Stimulated activated CD8-positive, alpha-beta memory T cell treated with anti-CD3 and anti-CD28 coated beads, Interleukin-7, amount 100 ng/mL, for 48 hours (primary cell): ENCODE data around the gene LIPM.

ENCODE experiments used
- DNase-seq, 2 donors: peaks; one replicate each; pipeline ENCODE4 v3.0.0-alpha.2; 2020; ENCODE audit warnings: low read depth in 1 of 2; ENCODE audit errors: extremely low read depth in 1 of 2

The LIPM gene

DNA sequence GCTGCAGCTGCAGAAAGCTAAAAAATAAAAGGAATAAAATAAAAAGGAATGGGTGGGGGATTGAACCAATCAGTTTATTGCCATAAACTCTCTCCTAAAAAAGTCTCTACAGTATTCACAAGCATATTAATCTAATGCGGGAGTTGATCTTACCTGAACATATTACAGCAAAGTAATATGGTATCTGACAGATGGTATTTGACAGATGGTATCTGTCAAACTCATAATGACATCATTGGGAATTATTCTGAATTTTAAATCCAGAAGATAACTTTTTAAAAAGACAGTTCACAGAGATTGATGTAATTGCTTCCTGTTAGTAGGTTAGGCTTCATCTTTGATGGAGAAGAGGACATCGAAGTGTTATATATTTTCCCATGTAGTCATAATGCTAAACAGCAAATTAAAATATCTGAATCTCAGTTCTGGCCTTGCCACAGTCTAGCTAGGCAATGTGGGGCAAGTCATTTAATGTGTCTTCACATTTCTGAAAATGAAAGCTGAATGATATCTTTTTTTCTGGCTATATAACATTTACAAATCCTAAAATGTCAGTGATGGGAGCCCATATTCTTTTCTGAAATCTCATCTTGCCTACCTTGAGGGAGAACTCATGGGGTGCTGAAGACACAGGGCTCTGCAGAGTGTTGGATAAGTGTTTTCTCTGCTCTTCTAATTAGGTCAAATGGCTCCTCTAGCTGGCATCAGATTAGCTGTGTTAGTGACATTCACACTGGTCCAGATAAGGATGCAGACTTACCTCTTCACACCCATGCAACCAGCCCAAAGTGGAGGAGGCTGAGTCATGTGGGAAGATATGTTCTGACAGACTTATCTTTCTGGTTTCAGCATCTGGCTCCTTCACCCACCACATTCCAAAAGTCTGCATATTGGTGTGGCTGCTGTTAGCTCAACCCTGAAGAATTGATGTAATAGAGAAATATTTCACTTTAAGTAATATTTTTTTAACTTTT is 2.1 kb upstream of the LIPM start:
- peak in 1 of 2 donors; percentile 34 for DNase-seq

DNA sequence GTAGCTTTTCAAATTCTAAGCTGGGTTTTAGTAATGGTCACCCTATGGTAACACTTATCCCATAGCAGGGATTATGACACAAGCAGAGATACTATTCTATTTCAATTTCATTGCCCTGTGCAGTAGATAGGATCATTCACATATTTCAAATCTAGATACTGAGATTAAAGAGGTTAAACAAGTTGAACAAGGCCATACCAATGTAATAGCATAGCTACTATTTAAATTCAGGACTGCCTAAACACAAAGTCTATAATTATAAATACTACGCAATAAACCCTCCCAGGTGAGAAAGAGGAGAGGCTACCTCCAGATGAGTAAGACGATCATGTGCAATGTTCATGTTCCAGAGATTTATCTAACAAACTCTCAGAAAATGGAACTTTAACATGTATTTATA is 1.1 kb downstream of the LIPM start:
- DNase-seq = no peak

GRCh38 chr10:88804083-88804812 is 1.7 kb downstream of the LIPM start:
- DNase-seq = no peak

GRCh38 chr10:88805361-88805760 is 2.8 kb downstream of the LIPM start:
- DNase-seq = no peak

DNA sequence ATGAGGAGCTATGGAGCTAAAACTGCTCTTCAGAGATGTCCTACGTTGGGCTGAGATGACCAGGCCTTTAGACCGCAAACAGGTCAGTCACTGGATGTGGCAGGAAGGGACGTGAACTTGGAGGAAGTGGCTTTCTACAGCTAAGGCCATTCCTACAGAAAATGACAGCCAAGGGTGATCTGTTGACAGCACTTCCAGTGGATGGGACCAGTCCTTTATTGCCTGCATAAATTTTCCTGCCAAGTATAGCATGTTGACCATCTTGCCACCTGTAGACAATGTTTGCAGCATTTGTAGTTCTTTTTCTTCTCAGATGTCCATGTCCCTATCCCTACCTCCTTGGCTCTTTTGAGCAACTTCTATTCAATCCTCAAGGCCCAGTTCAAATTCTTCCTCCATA is 3.4 kb downstream of the LIPM start:
- DNase-seq = no peak

DNA sequence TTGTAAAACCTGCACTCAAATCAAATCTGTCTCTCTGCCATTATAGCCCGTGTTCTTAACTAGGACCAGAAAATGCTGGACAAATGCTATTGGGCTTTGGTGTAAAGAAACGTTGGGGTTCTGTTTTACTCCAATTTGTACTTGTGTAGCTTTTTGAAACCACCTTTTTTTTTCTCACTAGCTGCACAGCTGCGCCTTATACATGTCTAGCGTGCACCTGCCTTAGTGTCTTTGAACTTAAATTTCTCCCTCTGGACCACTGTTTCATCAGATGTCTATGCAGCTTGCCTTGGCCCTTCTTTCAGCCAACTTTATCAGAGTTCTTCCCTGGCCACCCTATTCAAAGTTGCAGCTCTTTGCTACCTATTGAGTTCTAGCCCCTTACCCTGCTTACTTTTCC is 7.1 kb downstream of the LIPM start:
- no peak for DNase-seq

DNA sequence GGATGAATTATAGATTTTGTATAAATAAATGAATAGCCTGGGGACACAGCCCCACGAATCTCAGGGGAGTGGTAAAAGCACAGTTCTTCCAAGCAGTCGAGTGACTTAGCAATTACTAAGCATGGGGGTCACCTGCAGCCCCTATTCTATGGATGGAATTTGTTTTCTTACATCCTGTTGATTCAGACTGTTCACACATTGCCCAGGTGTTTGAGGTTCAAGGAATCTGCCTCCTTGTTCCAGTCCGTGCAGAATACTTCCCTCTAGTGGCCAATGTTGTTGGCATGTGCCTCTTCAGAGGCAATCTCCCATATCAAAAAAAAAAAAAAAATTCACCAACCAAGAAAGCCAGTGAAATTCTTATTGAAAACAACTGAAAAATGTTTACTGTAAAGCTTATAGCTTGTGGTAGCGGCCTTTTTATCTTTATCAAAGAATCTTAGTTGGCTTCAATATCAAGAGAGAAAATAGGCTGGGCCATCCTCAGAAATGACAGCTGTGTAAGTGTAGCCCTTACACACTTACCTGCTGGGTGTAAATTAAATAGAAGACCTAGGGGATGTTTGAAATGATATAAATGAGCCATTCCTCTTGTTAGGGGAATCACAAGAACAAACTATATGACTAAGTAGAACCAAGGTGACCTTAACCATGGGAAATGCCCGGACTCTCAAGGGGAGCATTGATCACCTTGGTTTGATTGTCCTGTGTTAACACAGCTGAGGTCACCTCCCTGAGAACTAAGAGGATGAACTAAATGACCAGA is 7.8 kb downstream of the LIPM start:
- DNase-seq = no peak

GRCh38 chr10:88813200-88813599 is 10.7 kb downstream of the LIPM start:
- no peak for DNase-seq

DNA sequence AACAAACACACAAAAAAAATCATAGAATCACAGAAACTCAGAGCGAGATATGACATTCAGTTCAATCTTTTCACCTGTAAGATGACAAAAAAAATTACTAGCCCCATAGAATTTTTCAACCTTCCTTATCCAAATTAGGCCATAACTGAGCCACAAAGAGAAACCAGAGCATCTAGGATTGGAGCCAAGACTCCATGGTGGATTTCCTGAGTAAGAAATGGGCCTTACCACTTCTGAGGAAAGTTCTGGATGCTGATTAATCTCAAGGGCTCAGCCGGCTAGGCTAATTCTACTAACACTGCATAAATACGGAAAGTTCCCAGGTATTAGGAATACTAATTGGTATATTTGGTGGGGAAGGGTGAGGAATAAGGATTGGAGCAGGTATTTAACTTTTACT is 16.8 kb downstream of the LIPM start:
- DNase-seq = no peak

GRCh38 chr10:88820748-88821401 is 18.3 kb downstream of the LIPM start:
- DNase-seq = no peak

GRCh38 chr10:88826388-88826787 is 23.9 kb downstream of the LIPM start:
- no peak for DNase-seq

DNA sequence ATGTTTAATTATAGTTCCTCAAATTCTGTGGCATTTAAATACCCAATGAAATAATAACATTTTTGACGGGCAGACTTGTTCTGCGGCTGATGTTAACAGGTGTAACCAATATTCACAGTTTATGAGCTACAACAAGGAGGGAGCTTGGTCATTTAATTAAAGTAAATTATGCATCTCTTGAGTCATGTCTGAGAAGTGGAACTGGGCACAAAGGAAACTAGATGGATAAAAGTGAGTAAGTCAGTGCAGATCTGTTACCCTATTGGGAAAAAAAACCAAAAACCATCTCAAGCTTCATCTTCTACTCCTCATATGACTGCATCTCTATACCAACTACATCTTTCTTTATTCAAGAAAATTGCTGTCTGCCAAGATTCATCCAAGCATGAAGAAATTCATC is 25.1 kb downstream of the LIPM start:
- DNase-seq = no peak

DNA sequence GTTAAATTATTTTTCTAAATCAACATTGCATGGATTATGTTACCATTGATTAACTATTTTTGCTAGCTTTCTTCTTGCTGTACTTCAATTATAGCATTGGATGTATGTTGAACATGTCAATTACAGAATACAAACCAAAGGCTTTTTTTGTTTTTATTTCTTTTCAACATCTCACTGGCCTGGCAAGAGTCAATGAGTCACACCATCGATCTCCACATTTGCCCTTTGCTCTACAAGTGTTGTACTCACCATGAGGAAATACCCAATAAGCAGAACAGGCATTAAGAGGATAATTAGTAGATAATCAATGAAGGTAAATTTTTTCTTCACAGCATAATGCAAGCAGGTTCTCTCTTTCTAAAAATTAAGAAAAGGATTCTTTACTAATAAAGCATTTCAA is 25.8 kb downstream of the LIPM start:
- DNase-seq = no peak

DNA sequence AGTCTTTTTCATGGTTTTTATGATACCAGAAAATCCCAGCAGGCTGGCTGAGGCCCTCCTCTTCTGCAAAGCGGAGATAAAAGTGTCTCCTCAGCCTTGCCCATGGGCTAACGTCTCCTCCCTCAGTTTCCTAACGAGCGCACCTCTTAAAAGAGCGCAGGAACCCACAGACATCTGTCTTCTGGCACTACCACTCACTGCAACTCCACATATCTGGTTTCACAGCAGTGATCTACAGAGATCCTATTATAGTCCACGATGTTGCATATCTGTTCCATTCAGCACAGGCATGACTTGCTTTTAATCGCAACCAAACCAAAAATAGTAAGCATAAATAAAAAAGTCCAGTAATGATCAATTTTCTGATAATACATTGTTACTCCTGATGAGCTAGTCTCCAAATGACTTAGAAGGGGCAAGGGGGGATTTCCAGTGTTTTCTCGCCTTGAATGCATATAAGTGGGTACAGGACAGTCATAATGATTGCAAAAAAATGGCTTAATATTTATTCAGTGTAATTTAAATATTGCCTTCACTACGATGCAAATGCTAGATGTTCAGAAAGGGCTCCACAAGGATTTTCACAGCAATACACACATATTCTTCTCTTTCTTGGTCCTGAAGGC is 28.2 kb downstream of the LIPM start:
- DNase-seq = no peak

DNA sequence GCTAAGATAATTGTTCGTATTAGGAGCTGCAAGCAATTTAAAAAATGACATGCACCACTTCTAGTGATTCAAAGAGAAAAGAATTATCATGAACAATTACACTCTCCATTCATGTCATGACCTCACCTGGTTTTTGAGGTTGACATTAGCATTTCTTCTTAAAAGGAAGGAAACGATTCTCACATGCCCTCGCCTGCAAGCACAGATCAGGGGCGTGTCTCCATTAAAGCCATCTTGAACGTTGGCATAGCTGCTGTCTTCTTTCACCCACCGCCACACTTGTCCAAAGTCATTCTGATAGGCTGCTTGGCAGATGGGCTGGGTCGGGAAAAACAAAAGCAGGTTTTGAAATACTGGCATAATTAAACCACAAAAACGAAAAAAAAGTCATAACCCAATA is 29.2 kb downstream of the LIPM start:
- DNase-seq = no peak

- no peak for DNase-seq
These were observed 29.8 kb downstream of the LIPM start for GRCh38 chr10:88832376-88832775.

- no peak for DNase-seq
These were observed 30.6 kb downstream of the LIPM start for GRCh38 chr10:88833156-88833555.

DNA sequence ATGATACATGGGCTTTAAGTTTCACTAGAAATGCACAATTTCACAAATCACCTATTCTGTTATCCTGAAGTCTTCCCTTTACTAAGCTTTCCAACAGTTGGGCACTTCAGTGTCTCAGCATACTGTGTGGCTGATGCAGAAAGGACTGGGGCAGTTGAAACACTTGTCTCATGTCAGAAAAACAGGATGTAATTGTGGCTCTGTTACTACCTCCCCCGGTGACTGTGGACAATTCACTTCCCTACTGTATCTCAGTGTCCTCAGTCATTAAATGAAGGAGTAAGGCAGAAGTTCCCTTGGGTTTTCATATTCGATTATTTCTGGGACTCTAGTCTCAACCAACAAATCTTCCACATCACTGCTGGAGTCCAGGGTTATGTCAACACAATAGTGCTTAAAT is 31.2 kb downstream of the LIPM start:
- no peak for DNase-seq

GRCh38 chr10:88835096-88835909 is 32.8 kb downstream of the LIPM start:
- peak; percentile 61 to 76 for DNase-seq

DNA sequence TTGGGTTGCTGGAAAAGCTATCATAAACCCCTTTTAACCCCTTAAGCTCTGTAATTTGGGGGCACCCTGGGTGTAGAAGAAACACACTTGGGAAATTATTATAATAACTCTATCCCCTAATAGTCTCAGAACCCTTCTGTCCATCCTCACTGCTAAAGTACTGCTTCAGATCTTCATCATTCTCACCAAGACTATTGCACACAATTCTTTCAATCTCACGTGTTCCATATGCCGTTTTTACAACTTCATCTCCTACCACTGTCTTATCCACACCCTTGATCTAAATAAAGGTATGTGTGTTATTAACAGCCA is 33.3 kb downstream of the LIPM start:
- no peak for DNase-seq
